ENCODE results near the gene MARCHF3. TPM values are rescaled to one million over a fixed set of nuclear protein-coding genes. Genes with fewer than 3 reads are reported as not detected.
A peak's percentile ranks its signal among the peaks of the same experiment; 100 is the strongest.

MARCHF3 gene
- total RNA-seq, 1 donor from 2014 or later, result 16.5 TPM

- FAIRE-seq (no peak), DNase-seq (ENCODE audit: low read depth) (no peak)
- Mint-ChIP-seq H3K4me1 (ENCODE audit: low read depth, unreplicated experiment) (peaks cover 6% of the 10 kb centered on the region), H3K36me3 (ENCODE audit: low read depth, unreplicated experiment) (peaks cover 4% of the 10 kb centered on the region), H3K27me3 (ENCODE audit: low read depth, unreplicated experiment) (no peaks in the 10 kb centered on the region), H3K9me3 (ENCODE audit: unreplicated experiment) (no peaks in the 10 kb centered on the region), H3K27ac (ENCODE audit: unreplicated experiment) (no peak overlapping the region), H3K4me3 (ENCODE audit: unreplicated experiment) (no peak overlapping the region)
- no peaks in the 10 kb centered on the region for H3K9me3 ChIP-seq (ENCODE audit: insufficient read depth, low read depth, low read length)
- H3K4me1 ChIP-seq (ENCODE audit: insufficient read depth, low read length), result peaks cover 11% of the 10 kb centered on the region
- no peak for TF ChIP-seq EZH2 (IDR thresholded peaks at IDR 0.05; ENCODE audit: insufficient read depth, low read length)
- TF ChIP-seq CTCF (IDR thresholded peaks at IDR 0.05; ENCODE audit: insufficient read depth, low read depth, low read length), result no peak
- no peak overlapping the region for H3K4me2 ChIP-seq (ENCODE audit: low read length)
- H3K9ac ChIP-seq (ENCODE audit: low read length), result no peak overlapping the region
- H4K20me1 ChIP-seq (ENCODE audit: insufficient read depth, low read length), result no peaks in the 10 kb centered on the region
- no peak overlapping the region for H3K4me3 ChIP-seq (ENCODE audit: insufficient read depth, low read depth, low read length)
- no peaks in the 10 kb centered on the region for H3K27me3 ChIP-seq (ENCODE audit: insufficient read depth, low read length)
- H3K36me3 ChIP-seq (ENCODE audit: insufficient read depth, low read length), result no peaks in the 10 kb centered on the region
- H3K79me2 ChIP-seq (ENCODE audit: insufficient read depth, low read length), result no peaks in the 10 kb centered on the region
- no peak overlapping the region for H2AFZ ChIP-seq (ENCODE audit: low read depth, low read length)
- no peak overlapping the region for H3K27ac ChIP-seq (ENCODE audit: low read depth, low read length)
These were observed 64.9 kb downstream of the MARCHF3 start for GRCh38 chr5:126965487-126965886.

- Mint-ChIP-seq H3K4me1 (ENCODE audit: low read depth, unreplicated experiment) (peaks cover 4% of the 10 kb centered on the region), H3K27ac (ENCODE audit: unreplicated experiment) (no peak overlapping the region), H3K9me3 (ENCODE audit: unreplicated experiment) (no peaks in the 10 kb centered on the region), H3K27me3 (ENCODE audit: low read depth, unreplicated experiment) (no peaks in the 10 kb centered on the region), H3K36me3 (ENCODE audit: low read depth, unreplicated experiment) (peaks cover 4% of the 10 kb centered on the region), H3K4me3 (ENCODE audit: unreplicated experiment) (no peak overlapping the region)
- TF ChIP-seq EZH2 (IDR thresholded peaks at IDR 0.05; ENCODE audit: insufficient read depth, low read length), result no peak
- TF ChIP-seq CTCF (IDR thresholded peaks at IDR 0.05; ENCODE audit: insufficient read depth, low read depth, low read length), result no peak
- Histone ChIP-seq H3K79me2 (ENCODE audit: insufficient read depth, low read length) (no peaks in the 10 kb centered on the region), H4K20me1 (ENCODE audit: insufficient read depth, low read length) (no peaks in the 10 kb centered on the region), H3K36me3 (ENCODE audit: insufficient read depth, low read length) (no peaks in the 10 kb centered on the region), H3K9me3 (ENCODE audit: insufficient read depth, low read depth, low read length) (no peaks in the 10 kb centered on the region), H3K4me2 (ENCODE audit: low read length) (no peak overlapping the region), H3K4me3 (ENCODE audit: insufficient read depth, low read depth, low read length) (no peak overlapping the region), H3K27me3 (ENCODE audit: insufficient read depth, low read length) (no peaks in the 10 kb centered on the region), H3K27ac (ENCODE audit: low read depth, low read length) (no peak overlapping the region), H3K9ac (ENCODE audit: low read length) (no peak overlapping the region), H3K4me1 (ENCODE audit: insufficient read depth, low read length) (peaks cover 6% of the 10 kb centered on the region), H2AFZ (ENCODE audit: low read depth, low read length) (no peak overlapping the region)
- FAIRE-seq, result peak; percentile 60
- peak; percentile 80 for DNase-seq (ENCODE audit: low read depth)
These were observed 65.3 kb downstream of the MARCHF3 start for GRCh38 chr5:126965061-126965475.

GRCh38 chr5:126963822-126964375, 66.5 kb downstream of the MARCHF3 start:
- H4K20me1 ChIP-seq (ENCODE audit: insufficient read depth, low read length), result no peaks in the 10 kb centered on the region
- no peak overlapping the region for H2AFZ ChIP-seq (ENCODE audit: low read depth, low read length)
- H3K27ac ChIP-seq (ENCODE audit: low read depth, low read length), result no peak overlapping the region
- Mint-ChIP-seq H3K27ac (ENCODE audit: unreplicated experiment) (no peak overlapping the region), H3K4me1 (ENCODE audit: low read depth, unreplicated experiment) (peaks cover 4% of the 10 kb centered on the region), H3K9me3 (ENCODE audit: unreplicated experiment) (no peaks in the 10 kb centered on the region), H3K4me3 (ENCODE audit: unreplicated experiment) (no peak overlapping the region), H3K27me3 (ENCODE audit: low read depth, unreplicated experiment) (no peaks in the 10 kb centered on the region), H3K36me3 (ENCODE audit: low read depth, unreplicated experiment) (peaks cover 4% of the 10 kb centered on the region)
- TF ChIP-seq EZH2 (IDR thresholded peaks at IDR 0.05; ENCODE audit: insufficient read depth, low read length), result no peak
- H3K36me3 ChIP-seq (ENCODE audit: insufficient read depth, low read length), result no peaks in the 10 kb centered on the region
- no peaks in the 10 kb centered on the region for H3K9me3 ChIP-seq (ENCODE audit: insufficient read depth, low read depth, low read length)
- H3K4me1 ChIP-seq (ENCODE audit: insufficient read depth, low read length), result peaks cover 6% of the 10 kb centered on the region
- H3K4me2 ChIP-seq (ENCODE audit: low read length), result no peak overlapping the region
- H3K27me3 ChIP-seq (ENCODE audit: insufficient read depth, low read length), result no peaks in the 10 kb centered on the region
- no peak for DNase-seq (ENCODE audit: low read depth)
- H3K9ac ChIP-seq (ENCODE audit: low read length), result no peak overlapping the region
- H3K4me3 ChIP-seq (ENCODE audit: insufficient read depth, low read depth, low read length), result no peak overlapping the region
- H3K79me2 ChIP-seq (ENCODE audit: insufficient read depth, low read length), result no peaks in the 10 kb centered on the region
- FAIRE-seq, result no peak
